ENCODE results near the gene IP6K1. TPM values are rescaled to one million over a fixed set of nuclear protein-coding genes. Genes with fewer than 3 reads are reported as not detected.

IP6K1 gene
- total and polyA plus RNA-seq, 2 donors (not counting 1 experiment from before 2014, with no cell fraction given) = 27.8 to 77.8 TPM

DNA sequence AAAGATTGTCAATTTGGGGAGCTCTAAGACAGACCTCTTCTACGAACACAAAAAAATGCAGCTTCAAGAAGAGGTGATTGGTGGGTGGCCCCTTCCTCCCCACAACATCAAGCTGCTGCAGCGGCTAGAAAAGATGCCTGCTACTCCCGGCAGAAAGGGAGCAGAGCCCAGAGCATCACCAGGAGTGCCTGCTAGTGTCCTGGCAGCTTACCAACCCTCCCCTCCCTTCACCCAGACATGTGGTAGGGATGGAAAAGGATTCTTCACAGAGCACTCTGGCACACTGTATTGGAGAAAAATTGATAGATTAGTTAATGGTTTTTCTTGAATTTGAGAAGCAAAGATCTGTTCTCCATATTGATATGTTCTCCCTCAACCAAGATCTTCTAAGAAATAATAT, 10.8 kb downstream of the IP6K1 start:
- no peaks in the 10 kb centered on the region for H3K9me3 Mint-ChIP-seq (ENCODE audit: insufficient read depth)
- Histone ChIP-seq H3K4me3 (ENCODE audit: control extremely low read depth in 1 of 5, extremely low read depth in 1 of 5, insufficient read depth in 1 of 5, low read depth in 2 of 5, low read length in 4 of 5) (no peak overlapping the region), H3K4me1 (ENCODE audit: control insufficient read depth in 2 of 2, insufficient read depth in 2 of 2, low read length in 2 of 2) (peaks cover 0 to 4% of the 10 kb centered on the region in 2 donors), H3K27me3 (replicated peaks in 1 of 4; ENCODE audit: control extremely low read depth in 1 of 4, control insufficient read depth in 3 of 4, insufficient read depth in 4 of 4, low read length in 3 of 4) (no peaks in the 10 kb centered on the region), H3K36me3 (replicated peaks in 1 of 2; ENCODE audit: control extremely low read depth in 1 of 2, control insufficient read depth in 1 of 2, extremely low read depth in 1 of 2, insufficient read depth in 2 of 2, low read length in 1 of 2) (peaks cover 5 to 17% of the 10 kb centered on the region in 2 experiments), H3K4me2 (replicated peaks; ENCODE audit: low read depth, low read length, poor library complexity, severe bottlenecking) (no peak overlapping the region), H3K9me3 (ENCODE audit: control extremely low read depth in 1 of 3, control insufficient read depth in 2 of 3, insufficient read depth in 1 of 3, low read length in 2 of 3) (no peaks in the 10 kb centered on the region), H4K20me1 (ENCODE audit: control insufficient read depth, insufficient read depth, low read length, poor library complexity, severe bottlenecking) (peaks cover 76% of the 10 kb centered on the region), H2AFZ (ENCODE audit: insufficient read depth, low read depth, low read length, poor library complexity, severe bottlenecking) (no peak overlapping the region), H3K9ac (ENCODE audit: low read length) (no peak overlapping the region), H3K27ac (ENCODE audit: low read length in 2 of 2) (no peak overlapping the region), H3K79me2 (ENCODE audit: control insufficient read depth, insufficient read depth, low read length) (peaks cover 96% of the 10 kb centered on the region)
- peaks cover 26% of the 10 kb centered on the region for H3K4me1 Mint-ChIP-seq
- ATAC-seq (ENCODE audit: low read depth) (no peak), DNase-seq (no peak)
- no peak overlapping the region for H3K4me3 Mint-ChIP-seq
- no peak overlapping the region for H3K27ac Mint-ChIP-seq
- WGBS (ENCODE audit: insufficient coverage) = no CpG with 5 or more reads among the region's 3 CpGs
- H3K27me3 Mint-ChIP-seq = no peaks in the 10 kb centered on the region
- intact Hi-C loops (cut with micrococcal nuclease) = no loop called here
- CTCF ChIA-PET = no interaction called here
- TF ChIP-seq EZH2 (IDR thresholded peaks at IDR 0.05; ENCODE audit: borderline replicate concordance, insufficient read depth, low read depth, low read length, poor library complexity, severe bottlenecking) = no peak
- TF ChIP-seq CTCF (IDR thresholded peaks at IDR 0.05) = no peak
- POLR2A ChIA-PET = no interaction called here

- H3K4me1 Mint-ChIP-seq = peaks cover 21% of the 10 kb centered on the region
- H3K9me3 Mint-ChIP-seq (ENCODE audit: insufficient read depth) = no peaks in the 10 kb centered on the region
- intact Hi-C loops (cut with micrococcal nuclease) = no loop called here
- H3K27me3 ChIP-seq (replicated peaks in 1 of 4; ENCODE audit: control extremely low read depth in 1 of 4, control insufficient read depth in 3 of 4, insufficient read depth in 4 of 4, low read length in 3 of 4) = no peaks in the 10 kb centered on the region
- no peak overlapping the region for H3K4me3 ChIP-seq (ENCODE audit: control extremely low read depth in 1 of 5, extremely low read depth in 1 of 5, insufficient read depth in 1 of 5, low read depth in 2 of 5, low read length in 4 of 5)
- ATAC-seq (ENCODE audit: low read depth) (no peak), DNase-seq (no peak)
- H3K79me2 ChIP-seq (ENCODE audit: control insufficient read depth, insufficient read depth, low read length) = peaks cover 97% of the 10 kb centered on the region
- H3K27ac ChIP-seq (ENCODE audit: low read length in 2 of 2) = no peak overlapping the region
- peaks cover 3 to 23% of the 10 kb centered on the region in 2 experiments for H3K36me3 ChIP-seq (replicated peaks in 1 of 2; ENCODE audit: control extremely low read depth in 1 of 2, control insufficient read depth in 1 of 2, extremely low read depth in 1 of 2, insufficient read depth in 2 of 2, low read length in 1 of 2)
- TF ChIP-seq CTCF (IDR thresholded peaks at IDR 0.05) (no peak), EZH2 (IDR thresholded peaks at IDR 0.05; ENCODE audit: borderline replicate concordance, insufficient read depth, low read depth, low read length, poor library complexity, severe bottlenecking) (no peak)
- H3K9me3 ChIP-seq (ENCODE audit: control extremely low read depth in 1 of 3, control insufficient read depth in 2 of 3, insufficient read depth in 1 of 3, low read length in 2 of 3) = no peaks in the 10 kb centered on the region
- no peak overlapping the region for H3K9ac ChIP-seq (ENCODE audit: low read length)
- H3K27me3 Mint-ChIP-seq = no peaks in the 10 kb centered on the region
- WGBS (ENCODE audit: insufficient coverage) = 100% methylated on average over 2 of the region's 2 CpGs
- no peak overlapping the region for H3K4me3 Mint-ChIP-seq
- CTCF ChIA-PET = interaction anchor here (0.7 kb wide), 1 partner anchor 70 kb away, joined by 4 read pairs; no protein-coding TSS in a partner anchor
- H3K4me2 ChIP-seq (replicated peaks; ENCODE audit: low read depth, low read length, poor library complexity, severe bottlenecking) = no peak overlapping the region
- no peak overlapping the region for H3K27ac Mint-ChIP-seq
- no peaks in the 10 kb centered on the region for H3K4me1 ChIP-seq (ENCODE audit: control insufficient read depth in 2 of 2, insufficient read depth in 2 of 2, low read length in 2 of 2)
- H2AFZ ChIP-seq (ENCODE audit: insufficient read depth, low read depth, low read length, poor library complexity, severe bottlenecking) = no peak overlapping the region
- peaks cover 68% of the 10 kb centered on the region for H4K20me1 ChIP-seq (ENCODE audit: control insufficient read depth, insufficient read depth, low read length, poor library complexity, severe bottlenecking)
- POLR2A ChIA-PET = interaction anchor here (0.5 kb wide), 1 partner anchor 354 kb away, joined by 5 read pairs; no protein-coding TSS in a partner anchor
Observed at GRCh38 chr3:49772703-49773102, 13.6 kb downstream of the IP6K1 start.
